Measurements from ENCODE around the gene TCEANC2. TPM values are rescaled to one million over a fixed set of nuclear protein-coding genes. Genes with fewer than 3 reads are reported as not detected.

Gene TCEANC2
- total RNA-seq, 1 donor, result 3.0 TPM

GRCh38 chr1:54120698-54121481, 67.5 kb downstream of the TCEANC2 start:
- no peak for TF ChIP-seq CTCF (IDR thresholded peaks at IDR 0.05; ENCODE audit: insufficient read depth, low read depth, low read length)
- no peak for DNase-seq (ENCODE audit: low read depth)
- no peak overlapping the region for H3K4me3 ChIP-seq (ENCODE audit: low read depth, low read length)

GRCh38 chr1:54121482-54122134, 68.2 kb downstream of the TCEANC2 start:
- peak; percentile 80 for TF ChIP-seq CTCF (IDR thresholded peaks at IDR 0.05; ENCODE audit: insufficient read depth, low read depth, low read length)
- peak; percentile 72 for DNase-seq (ENCODE audit: low read depth)
- H3K4me3 ChIP-seq (ENCODE audit: low read depth, low read length), result peak overlapping the region; percentile 18

GRCh38 chr1:54122135-54122751, 68.8 kb downstream of the TCEANC2 start:
- no peak for DNase-seq (ENCODE audit: low read depth)

GRCh38 chr1:54122992-54123391, 69.6 kb downstream of the TCEANC2 start:
- no peak overlapping the region for H3K4me3 ChIP-seq (ENCODE audit: low read depth, low read length)
- TF ChIP-seq CTCF (IDR thresholded peaks at IDR 0.05; ENCODE audit: insufficient read depth, low read depth, low read length), result no peak
- DNase-seq (ENCODE audit: low read depth), result no peak

More at GRCh38 chr1:54122135-54122751, 68.8 kb downstream of the TCEANC2 start:
- H3K4me3 ChIP-seq (ENCODE audit: low read depth, low read length), result no peak overlapping the region
- TF ChIP-seq CTCF (IDR thresholded peaks at IDR 0.05; ENCODE audit: insufficient read depth, low read depth, low read length), result no peak

GRCh38 chr1:54124472-54124871, 71.1 kb downstream of the TCEANC2 start:
- DNase-seq (ENCODE audit: low read depth), result no peak
- no peak for TF ChIP-seq CTCF (IDR thresholded peaks at IDR 0.05; ENCODE audit: insufficient read depth, low read depth, low read length)
- no peak overlapping the region for H3K4me3 ChIP-seq (ENCODE audit: low read depth, low read length)

GRCh38 chr1:54124906-54125305, 71.5 kb downstream of the TCEANC2 start:
- no peak for TF ChIP-seq CTCF (IDR thresholded peaks at IDR 0.05; ENCODE audit: insufficient read depth, low read depth, low read length)

More at GRCh38 chr1:54124906-54125305, 71.5 kb downstream of the TCEANC2 start:
- DNase-seq (ENCODE audit: low read depth), result no peak
- no peak overlapping the region for H3K4me3 ChIP-seq (ENCODE audit: low read depth, low read length)
